Naive thymus-derived CD4-positive, alpha-beta T cell (primary cell): ENCODE data around the gene ARHGAP18. TPM values are rescaled to one million over a fixed set of nuclear protein-coding genes. Genes with fewer than 3 reads are reported as not detected.

Experiments
- ATAC-seq: fragments of 150-1000 bp; cut with Tn5 transposase; 2 replicates; pipeline ENCODE4 v1.10.0; 2021; ENCODE audit warnings: mild to moderate bottlenecking, moderate library complexity
- CTCF ChIA-PET: fragments of 350-600 bp; sonication (Branson Sonifier 250); formaldehyde crosslinking; loops from one replicate; lab custom pipeline; 2021; ENCODE audit warnings: antibody characterized with exemption; lab: Charles Lee
- POLR2A ChIA-PET: fragments of 350-600 bp; sonication (Branson Sonifier 250); formaldehyde crosslinking; loops from one replicate; lab custom pipeline; 2021; ENCODE audit warnings: antibody characterized with exemption, inconsistent platforms; lab: Charles Lee
- DNase-seq, 9 donors: peaks; one replicate each; pipeline versions ENCODE4 v3.0.0 to v3.0.0-alpha.2; 2020 to 2022; ENCODE audit warnings: mixed read lengths in 1 of 9
- H3K27ac ChIP-seq: one replicate; pipeline ENCODE4 v1.7.0; 2013; ENCODE audit warnings: mild to moderate bottlenecking, low read depth, low read length, moderate library complexity
- H3K27me3 ChIP-seq, 2 donors: one replicate each; pipeline ENCODE4 v1.7.0; 2013; ENCODE audit warnings: low read length in 2 of 2, mild to moderate bottlenecking in 2 of 2, moderate library complexity in 2 of 2; ENCODE audit not compliant: control insufficient read depth in 2 of 2, insufficient read depth in 2 of 2
- H3K36me3 ChIP-seq, 3 experiments: 1 replicate in 2 of 3; 2 replicates in 1 of 3; pipeline ENCODE4 v1.7.0; 2013; ENCODE audit warnings: low read length in 3 of 3, mild to moderate bottlenecking in 3 of 3, moderate library complexity in 1 of 3; ENCODE audit not compliant: insufficient read depth in 3 of 3, control insufficient read depth in 2 of 3
- H3K4me1 ChIP-seq, 2 donors: one replicate each; pipeline ENCODE4 v1.7.0; 2013; ENCODE audit warnings: low read length in 2 of 2, mild to moderate bottlenecking in 2 of 2, moderate library complexity in 1 of 2; ENCODE audit not compliant: control insufficient read depth in 2 of 2, insufficient read depth in 2 of 2
- H3K4me3 ChIP-seq: 2 replicates; pipeline ENCODE4 v1.7.0; 2013; ENCODE audit warnings: mild to moderate bottlenecking, low read length
- H3K9me3 ChIP-seq, 3 experiments: 1 replicate in 2 of 3; 2 replicates in 1 of 3; pipeline ENCODE4 v1.7.0; 2013; ENCODE audit warnings: low read length in 3 of 3; ENCODE audit not compliant: control insufficient read depth in 2 of 3
- H3K27ac Mint-ChIP-seq, 9 donors: one replicate each; pipeline ENCODE4 v1.8.0; 2020 to 2022; ENCODE audit warnings: mixed read lengths in 9 of 9, mild to moderate bottlenecking in 8 of 9, moderate library complexity in 5 of 9, inconsistent platforms in 2 of 9
- H3K27me3 Mint-ChIP-seq, 5 donors: one replicate each; pipeline ENCODE4 v1.8.0; 2021 to 2022; ENCODE audit warnings: mixed read lengths in 5 of 5, mild to moderate bottlenecking in 1 of 5
- H3K36me3 Mint-ChIP-seq, 5 donors: one replicate each; pipeline ENCODE4 v1.8.0; 2020 to 2022; ENCODE audit warnings: mixed read lengths in 5 of 5, mild to moderate bottlenecking in 3 of 5, inconsistent platforms in 1 of 5
- H3K4me1 Mint-ChIP-seq, 7 donors: one replicate each; pipeline ENCODE4 v1.8.0; 2020 to 2022; ENCODE audit warnings: mixed read lengths in 7 of 7, mild to moderate bottlenecking in 3 of 7, inconsistent platforms in 1 of 7
- H3K4me3 Mint-ChIP-seq, 10 donors: one replicate each; pipeline ENCODE4 v1.8.0; 2020 to 2022; ENCODE audit warnings: mild to moderate bottlenecking in 10 of 10, mixed read lengths in 10 of 10, moderate library complexity in 6 of 10, inconsistent platforms in 2 of 10
- H3K9me3 Mint-ChIP-seq, 11 donors: one replicate each; pipeline ENCODE4 v1.8.0; 2020 to 2022; ENCODE audit warnings: mixed read lengths in 11 of 11, mild to moderate bottlenecking in 4 of 11, inconsistent platforms in 1 of 11, moderate library complexity in 1 of 11
- intact Hi-C, 2 donors: fragments of 100-400 bp; cut with micrococcal nuclease; formaldehyde crosslinking; loops; one replicate each; pipeline ENCODE4 v1.15.1; 2023
- polyA plus RNA-seq, 2 donors: library from polyadenylated mRNA; unstranded; fragments of 300-500 nt; fragmentation: Illumina TruSeq; gene quantifications; one replicate each; pipeline ENCODE4 v1.2.3, GENCODE V29; 2021
- total RNA-seq, 6 experiments: library from RNA in 5 of 6; stranded (reverse) in 5 of 6; gene quantifications; 1 replicate in 5 of 6; 2 replicates in 1 of 6; pipeline ENCODE4 v1.2.3 and lab custom pipeline; 2021 to 2026

ARHGAP18 gene
- total and polyA plus RNA-seq, 7 experiments from 2014 or later: 0.53 to 9.4 (median 1.5) TPM

DNA sequence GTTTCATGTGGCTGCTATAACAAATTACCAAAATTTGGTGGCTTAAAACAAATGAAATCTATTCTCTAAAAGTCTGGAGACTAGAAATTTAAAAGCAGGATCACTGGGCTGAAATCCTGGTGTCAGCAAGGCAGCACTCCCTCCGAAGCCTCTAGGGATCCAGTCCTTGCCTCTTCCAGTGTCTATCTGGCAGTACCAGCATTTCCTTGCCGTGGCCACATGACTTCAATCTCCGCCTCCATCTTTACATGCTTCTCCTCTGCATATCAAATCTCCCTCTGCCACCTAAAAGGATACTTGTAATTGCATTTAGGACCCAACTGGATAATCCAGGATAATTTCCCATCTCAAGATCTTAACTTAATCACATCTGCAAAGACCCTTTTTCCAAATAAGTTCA, 30.2 kb downstream of the ARHGAP18 start:
- no peak for DNase-seq
- Histone ChIP-seq H3K9me3 (no peaks in the 10 kb centered on the region), H3K27me3 (no peaks in the 10 kb centered on the region), H3K36me3 (no peaks in the 10 kb centered on the region), H3K4me1 (peaks cover 8 to 16% of the 10 kb centered on the region in 2 donors), H3K27ac (no peak overlapping the region), H3K4me3 (no peak overlapping the region)
- H3K27ac Mint-ChIP-seq: no peak overlapping the region
- peaks cover 0 to 15% (median 0%) of the 10 kb centered on the region in 5 donors for H3K36me3 Mint-ChIP-seq
- ATAC-seq: no peak
- H3K4me3 Mint-ChIP-seq: no peak overlapping the region
- H3K27me3 Mint-ChIP-seq: no peaks in the 10 kb centered on the region
- ChIA-PET CTCF (no interaction called here), POLR2A (no interaction called here)
- no peaks in the 10 kb centered on the region for H3K9me3 Mint-ChIP-seq
- intact Hi-C loops: loop anchor here in 1 of 2 donors (10.0 kb wide), 1 partner anchor 835 kb away; no protein-coding TSS in a partner anchor
- peaks cover 14 to 64% (median 17%) of the 10 kb centered on the region in 7 donors for H3K4me1 Mint-ChIP-seq

GRCh38 chr6:129679275-129679674, 30.7 kb downstream of the ARHGAP18 start:
- ChIA-PET POLR2A (no interaction called here), CTCF (no interaction called here)
- intact Hi-C loops: loop anchor here in 1 of 2 donors (10.0 kb wide), 1 partner anchor 836 kb away; no protein-coding TSS in a partner anchor
- H3K4me1 Mint-ChIP-seq: peaks cover 9 to 60% (median 12%) of the 10 kb centered on the region in 7 donors
- Histone ChIP-seq H3K27me3 (no peaks in the 10 kb centered on the region), H3K4me1 (peaks cover 4 to 11% of the 10 kb centered on the region in 2 donors), H3K4me3 (no peak overlapping the region), H3K9me3 (no peaks in the 10 kb centered on the region), H3K27ac (no peak overlapping the region), H3K36me3 (no peaks in the 10 kb centered on the region)
- no peaks in the 10 kb centered on the region for H3K9me3 Mint-ChIP-seq
- H3K27me3 Mint-ChIP-seq: no peaks in the 10 kb centered on the region
- H3K36me3 Mint-ChIP-seq: peaks cover 0 to 15% (median 0%) of the 10 kb centered on the region in 5 donors
- ATAC-seq (no peak), DNase-seq (no peak)
- no peak overlapping the region for H3K4me3 Mint-ChIP-seq
- H3K27ac Mint-ChIP-seq: no peak overlapping the region

DNA sequence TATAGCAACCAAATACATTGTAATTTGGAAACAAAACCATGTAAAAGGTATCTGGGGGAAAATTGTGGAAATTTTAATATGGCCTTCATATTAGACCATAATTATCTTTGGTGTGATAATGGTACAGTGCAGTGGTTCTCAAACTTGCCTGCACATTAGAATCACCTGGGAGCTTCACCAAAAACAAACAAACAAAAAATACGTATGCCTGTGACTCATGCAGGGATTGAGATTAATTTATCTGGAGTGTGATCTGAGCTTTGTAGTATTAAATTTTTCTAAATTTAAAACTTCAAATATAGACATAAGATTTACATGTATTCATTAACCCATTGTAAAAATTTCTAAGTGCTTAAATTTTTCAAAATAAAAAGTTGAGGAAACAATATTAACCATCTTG, 31.5 kb downstream of the ARHGAP18 start:
- H3K36me3 Mint-ChIP-seq: peaks cover 0 to 13% (median 0%) of the 10 kb centered on the region in 5 donors
- POLR2A ChIA-PET: no interaction called here
- H3K4me3 ChIP-seq: no peak overlapping the region
- no peaks in the 10 kb centered on the region for H3K9me3 ChIP-seq
- H3K27ac ChIP-seq: no peak overlapping the region
- intact Hi-C loops: loop anchor here in 1 of 2 donors (10.0 kb wide), 1 partner anchor 836 kb away; no protein-coding TSS in a partner anchor
- no peaks in the 10 kb centered on the region for H3K27me3 ChIP-seq
- H3K4me1 Mint-ChIP-seq: peaks cover 6 to 58% (median 8%) of the 10 kb centered on the region in 7 donors
- no peaks in the 10 kb centered on the region for H3K27me3 Mint-ChIP-seq
- no peak overlapping the region for H3K27ac Mint-ChIP-seq
- peaks cover 1 to 4% of the 10 kb centered on the region in 2 donors for H3K4me1 ChIP-seq
- ATAC-seq (no peak), DNase-seq (no peak)
- H3K36me3 ChIP-seq: no peaks in the 10 kb centered on the region
- no peaks in the 10 kb centered on the region for H3K9me3 Mint-ChIP-seq
- no peak overlapping the region for H3K4me3 Mint-ChIP-seq
- CTCF ChIA-PET: interaction anchor here (0.6 kb wide), 2 partner anchors 416 to 453 kb away, joined by 3 to 4 read pairs; no protein-coding TSS in a partner anchor

GRCh38 chr6:129677620-129678325, 32.2 kb downstream of the ARHGAP18 start:
- Mint-ChIP-seq H3K27ac (no peak overlapping the region), H3K4me3 (peak overlapping the region in 1 of 10 donors; percentile 21), H3K4me1 (peaks cover 9 to 63% (median 12%) of the 10 kb centered on the region in 7 donors), H3K27me3 (no peaks in the 10 kb centered on the region), H3K36me3 (peaks cover 0 to 13% (median 0%) of the 10 kb centered on the region in 5 donors), H3K9me3 (no peaks in the 10 kb centered on the region)
- Histone ChIP-seq H3K27ac (no peak overlapping the region), H3K27me3 (no peaks in the 10 kb centered on the region), H3K9me3 (no peaks in the 10 kb centered on the region), H3K4me3 (no peak overlapping the region), H3K4me1 (peaks cover 6 to 7% of the 10 kb centered on the region in 2 donors), H3K36me3 (no peaks in the 10 kb centered on the region)
- ATAC-seq: no peak
- no peak for DNase-seq
- ChIA-PET CTCF (interaction anchor here (0.6 to 0.8 kb wide), 2 partner anchors 57 to 453 kb away, joined by 3 to 6 read pairs; no protein-coding TSS in a partner anchor), POLR2A (no interaction called here)
- intact Hi-C loops: loop anchor here in 1 of 2 donors (10.0 kb wide), 1 partner anchor 837 kb away; no protein-coding TSS in a partner anchor

- H3K9me3 ChIP-seq: no peaks in the 10 kb centered on the region
- peaks cover 0 to 12% (median 0%) of the 10 kb centered on the region in 5 donors for H3K36me3 Mint-ChIP-seq
- H3K27me3 Mint-ChIP-seq: no peaks in the 10 kb centered on the region
- ChIA-PET CTCF (interaction anchor here (0.6 to 1.0 kb wide), 4 partner anchors 30 to 235 kb away, joined by 3 to 5 read pairs (median 3); no protein-coding TSS in a partner anchor), POLR2A (interaction anchor here (0.6 to 1.7 kb wide), 3 partner anchors 8 to 12 kb away, joined by 3 to 7 read pairs (median 3); no protein-coding TSS in a partner anchor)
- H3K4me3 ChIP-seq: no peak overlapping the region
- H3K4me3 Mint-ChIP-seq: no peak overlapping the region
- peak overlapping the region in 1 of 9 donors; percentile 17 for H3K27ac Mint-ChIP-seq
- intact Hi-C loops: loop anchor here in 1 of 2 donors (10.0 kb wide), 1 partner anchor 839 kb away; no protein-coding TSS in a partner anchor
- DNase-seq (no peak), ATAC-seq (no peak)
- H3K4me1 Mint-ChIP-seq: peaks cover 18 to 65% (median 25%) of the 10 kb centered on the region in 7 donors
- no peaks in the 10 kb centered on the region for H3K36me3 ChIP-seq
- no peak overlapping the region for H3K27ac ChIP-seq
- H3K27me3 ChIP-seq: no peaks in the 10 kb centered on the region
- H3K9me3 Mint-ChIP-seq: no peaks in the 10 kb centered on the region
- H3K4me1 ChIP-seq: peaks cover 16 to 22% of the 10 kb centered on the region in 2 donors
Measured at GRCh38 chr6:129675669-129676472, 34.1 kb downstream of the ARHGAP18 start.

GRCh38 chr6:129673748-129674147, 36.2 kb downstream of the ARHGAP18 start:
- H3K36me3 Mint-ChIP-seq: peaks cover 0 to 8% (median 0%) of the 10 kb centered on the region in 5 donors
- ChIA-PET CTCF (interaction anchor here (1.0 to 1.4 kb wide), 2 partner anchors 14 to 76 kb away, joined by 3 to 4 read pairs; no protein-coding TSS in a partner anchor), POLR2A (interaction anchor here (0.7 to 1.5 kb wide), 2 partner anchors 8 to 1605 kb away, joined by 5 to 6 read pairs; no protein-coding TSS in a partner anchor)
- Histone ChIP-seq H3K27me3 (no peaks in the 10 kb centered on the region), H3K9me3 (no peaks in the 10 kb centered on the region), H3K4me3 (no peak overlapping the region), H3K36me3 (no peaks in the 10 kb centered on the region), H3K27ac (no peak overlapping the region), H3K4me1 (peaks cover 16 to 22% of the 10 kb centered on the region in 2 donors)
- peaks cover 18 to 58% (median 25%) of the 10 kb centered on the region in 7 donors for H3K4me1 Mint-ChIP-seq
- intact Hi-C loops: loop anchor here (2.0 to 10.0 kb wide), 4 partner anchors 75 to 841 kb away; no protein-coding TSS in a partner anchor
- no peaks in the 10 kb centered on the region for H3K9me3 Mint-ChIP-seq
- H3K4me3 Mint-ChIP-seq: peak overlapping the region in 3 of 10 donors; percentile 69 to 85 (median 76)
- no peaks in the 10 kb centered on the region for H3K27me3 Mint-ChIP-seq
- peak overlapping the region in 2 of 9 donors; percentile 76 to 89 for H3K27ac Mint-ChIP-seq
- DNase-seq (no peak), ATAC-seq (no peak)
